HCEC 1CT (cell line): ENCODE data around the gene VCL.
"Not testable (repeated sequence)": the region's sequence is repeated elsewhere in the genome, so short reads cannot be mapped to it uniquely, and the experiment has no call there.

Experiments used
- DNase-seq: peaks from one replicate; pipeline ENCODE4 v3.0.0-alpha.2; 2017

Gene VCL

DNA sequence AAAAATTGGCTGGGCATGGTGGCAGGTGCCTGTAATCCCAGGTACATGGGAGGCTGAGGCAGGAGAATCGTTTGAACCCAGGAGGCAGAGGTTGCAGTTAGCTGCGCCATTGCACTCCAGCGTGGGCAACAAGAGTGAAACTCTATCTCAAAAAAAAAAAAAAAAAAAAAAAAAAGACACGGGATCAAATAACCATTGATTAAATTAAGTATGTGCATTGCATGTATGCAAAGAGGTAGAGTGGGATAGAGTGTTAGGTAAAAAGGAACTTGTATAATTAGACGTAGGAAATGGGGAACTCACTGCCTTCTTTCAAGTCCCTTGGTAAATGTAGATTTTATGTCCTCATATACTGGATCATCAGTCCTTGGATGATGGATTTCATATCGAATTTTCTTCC, 13.1 kb downstream of the VCL start:
- no peak for DNase-seq

DNA sequence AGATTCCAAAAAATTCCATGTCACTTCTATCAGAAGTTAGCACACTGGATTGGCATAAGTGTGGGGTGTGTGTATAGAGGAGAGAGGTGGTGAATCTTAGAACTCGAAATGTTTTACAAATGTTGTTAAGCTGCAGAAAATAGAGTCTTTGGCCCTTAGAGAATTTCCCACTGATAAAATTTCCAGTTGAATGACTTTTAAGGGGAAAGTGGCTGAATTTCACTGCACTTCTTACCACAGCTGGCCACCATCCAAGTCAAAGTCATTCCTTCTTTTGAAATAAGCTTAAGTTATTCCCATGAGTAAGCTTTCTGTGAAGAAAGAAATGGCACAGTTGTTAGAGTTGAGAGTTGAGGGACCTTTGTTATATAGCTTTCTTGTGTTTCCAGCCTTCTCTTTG, 13.9 kb downstream of the VCL start:
- DNase-seq: peak; percentile 87

DNA sequence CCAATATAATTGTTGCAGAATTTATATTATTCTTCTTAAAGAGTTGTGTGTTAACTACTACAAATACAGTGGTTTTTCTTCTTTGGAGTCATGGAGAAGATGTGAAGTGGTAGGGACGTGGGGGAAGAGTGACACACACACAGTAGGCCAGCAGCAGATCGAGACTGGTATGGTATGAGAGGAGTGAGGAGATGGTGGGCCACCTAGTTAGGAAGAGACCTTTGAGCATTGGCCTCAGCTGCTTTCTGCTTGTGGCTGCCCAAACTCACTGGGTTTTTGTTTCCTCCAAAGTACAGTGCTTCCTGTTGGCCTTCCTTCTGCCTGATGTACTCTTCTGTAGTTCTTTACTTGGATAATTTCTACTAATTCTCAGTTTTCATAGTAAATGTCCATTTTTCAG, 14.6 kb downstream of the VCL start:
- DNase-seq: peak; percentile 5

DNA sequence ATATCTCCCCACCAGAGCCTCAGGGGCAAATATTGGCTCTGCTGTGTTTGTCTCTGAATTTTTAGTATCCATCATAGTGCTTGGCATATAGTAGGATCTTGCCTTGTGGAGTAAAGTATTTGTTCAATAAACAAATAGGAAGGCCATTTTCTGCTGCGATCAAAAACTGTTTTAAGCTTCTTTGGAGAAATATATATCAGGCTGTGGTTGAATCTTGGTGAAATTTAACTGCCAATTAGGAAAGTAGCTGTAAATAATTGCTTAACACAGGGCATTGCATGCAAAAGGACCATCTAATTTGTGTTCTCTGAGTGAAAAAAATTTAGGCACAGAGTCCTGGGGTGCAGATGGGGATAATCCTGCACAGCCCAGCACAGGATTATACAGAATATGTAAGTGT, 15.1 kb downstream of the VCL start:
- DNase-seq: no peak

DNA sequence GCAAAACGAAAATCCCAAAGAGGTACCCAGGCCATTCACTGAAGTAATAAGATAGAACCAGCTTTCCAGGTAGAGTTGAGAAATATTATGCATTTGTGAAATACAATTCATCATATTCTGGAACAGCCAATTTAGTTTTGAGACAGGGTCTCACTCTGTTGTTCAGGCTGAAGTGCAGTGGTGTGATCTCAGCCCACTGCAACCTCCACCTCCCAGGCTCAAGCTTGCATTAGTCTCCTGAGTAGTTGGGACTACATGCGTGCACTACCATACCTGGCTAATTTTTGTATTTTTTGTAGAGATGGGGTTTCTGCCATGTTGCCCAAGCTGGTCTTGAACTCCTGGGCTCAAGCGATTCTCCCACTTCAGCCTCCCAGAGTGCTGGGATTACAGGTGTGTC, 16.7 kb downstream of the VCL start:
- DNase-seq: not testable (repeated sequence)

DNA sequence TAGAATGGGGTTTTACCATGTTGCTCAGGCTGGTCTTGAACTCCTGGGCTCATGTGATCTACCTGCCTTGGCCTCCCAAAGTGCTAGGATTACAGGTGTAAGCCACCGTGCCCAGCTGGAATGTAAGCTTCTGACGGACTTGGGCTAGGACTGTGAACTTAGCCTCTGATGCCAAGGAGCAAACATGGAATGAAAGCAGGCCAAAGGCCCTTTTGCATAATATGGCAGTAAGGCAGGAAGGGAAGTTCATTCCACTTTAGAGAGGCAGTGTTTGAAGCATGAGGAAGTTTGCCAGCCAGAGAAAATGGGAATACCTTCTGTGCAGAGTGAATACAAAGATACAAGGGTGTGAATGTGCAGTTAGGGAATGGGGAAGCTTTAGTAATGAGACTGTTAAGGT, 20.3 kb downstream of the VCL start:
- DNase-seq: no peak

DNA sequence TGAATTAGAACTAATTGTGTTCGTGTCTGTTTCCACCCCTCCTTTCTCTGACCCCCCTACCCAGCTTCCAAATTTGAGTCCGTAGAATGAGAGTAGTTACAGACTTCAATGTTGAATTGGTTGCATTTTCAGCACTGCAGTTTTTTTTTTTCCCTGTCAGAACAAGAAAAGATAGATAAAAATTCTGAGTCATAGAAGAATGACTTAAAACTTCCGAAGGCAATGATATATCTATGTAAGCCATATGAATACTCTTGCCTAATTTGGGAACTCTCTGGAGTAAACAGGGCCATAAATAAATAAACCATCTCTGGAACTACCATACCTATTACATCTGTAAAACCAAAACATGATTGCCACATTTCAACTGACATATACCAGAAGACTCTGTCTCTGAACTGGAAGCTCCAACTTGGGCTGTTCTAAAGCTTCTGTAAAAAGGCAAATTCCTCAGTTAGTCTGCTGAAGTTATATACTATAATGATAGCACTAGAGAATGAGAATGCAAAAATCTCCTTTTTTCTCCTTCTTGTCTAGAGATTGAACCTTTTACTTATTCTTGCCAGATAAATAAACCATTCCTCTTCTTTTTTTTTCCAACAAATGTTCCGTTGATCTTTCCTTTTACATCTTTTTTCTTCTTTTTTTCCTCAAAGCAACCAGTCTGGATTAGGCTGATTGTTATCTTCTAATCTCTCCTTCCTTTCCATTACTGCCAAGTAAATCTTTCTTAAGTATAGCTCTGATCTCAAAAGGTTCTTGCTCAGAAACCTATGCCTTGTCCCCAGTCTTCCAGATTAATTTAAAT, 23.5 kb downstream of the VCL start:
- DNase-seq: peak; percentile 94

DNA sequence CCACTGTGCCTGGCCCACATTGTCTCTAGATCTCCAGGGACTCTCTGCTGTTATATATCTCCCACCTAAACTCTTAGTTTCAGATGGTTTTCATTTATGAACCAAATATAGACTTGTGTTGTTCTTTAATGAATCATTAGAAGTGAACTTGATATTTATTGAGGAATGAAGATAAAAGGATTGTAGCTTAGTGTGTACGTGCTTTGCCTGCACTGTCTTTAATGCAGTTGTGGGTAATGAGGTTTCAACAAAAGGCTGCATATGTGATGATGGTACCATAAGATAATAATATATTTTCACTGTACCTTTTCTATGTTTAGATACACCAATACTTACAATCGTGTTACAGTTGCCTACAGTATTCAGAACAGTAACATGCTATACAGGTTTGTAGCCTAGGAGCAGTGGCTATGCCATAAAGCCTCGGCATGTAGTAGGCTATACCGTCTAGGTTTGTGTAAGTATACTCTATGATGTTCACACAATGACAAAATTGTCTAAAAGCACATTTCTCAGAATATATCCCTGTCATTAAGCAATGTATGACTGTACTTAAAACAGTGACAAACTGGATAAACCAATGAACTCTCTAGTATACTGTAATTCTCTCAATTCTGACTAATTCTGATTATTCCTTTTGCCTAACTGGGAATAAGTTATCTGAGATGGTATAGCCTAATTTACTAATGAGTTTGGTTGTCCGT, 25.2 kb downstream of the VCL start:
- DNase-seq: no peak

DNA sequence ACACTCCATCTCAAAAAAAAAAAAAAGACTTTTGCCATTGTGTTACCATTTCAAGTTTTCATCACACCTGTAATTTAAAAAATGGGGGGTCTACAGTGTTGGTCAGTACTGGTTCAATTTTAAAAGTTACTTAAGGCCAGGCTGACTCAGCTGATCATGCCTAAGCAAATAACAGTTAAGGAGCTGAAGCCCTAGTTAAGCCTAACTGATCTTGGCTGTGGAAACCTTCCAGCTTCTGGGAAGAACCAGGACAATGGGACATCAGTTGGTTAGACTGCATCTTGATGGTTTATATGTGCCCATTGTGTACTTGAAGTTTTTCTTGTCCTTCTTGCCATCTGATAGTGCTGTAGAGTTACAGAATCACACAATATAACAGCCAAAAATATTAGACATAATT, 26.7 kb downstream of the VCL start:
- no peak for DNase-seq

DNA sequence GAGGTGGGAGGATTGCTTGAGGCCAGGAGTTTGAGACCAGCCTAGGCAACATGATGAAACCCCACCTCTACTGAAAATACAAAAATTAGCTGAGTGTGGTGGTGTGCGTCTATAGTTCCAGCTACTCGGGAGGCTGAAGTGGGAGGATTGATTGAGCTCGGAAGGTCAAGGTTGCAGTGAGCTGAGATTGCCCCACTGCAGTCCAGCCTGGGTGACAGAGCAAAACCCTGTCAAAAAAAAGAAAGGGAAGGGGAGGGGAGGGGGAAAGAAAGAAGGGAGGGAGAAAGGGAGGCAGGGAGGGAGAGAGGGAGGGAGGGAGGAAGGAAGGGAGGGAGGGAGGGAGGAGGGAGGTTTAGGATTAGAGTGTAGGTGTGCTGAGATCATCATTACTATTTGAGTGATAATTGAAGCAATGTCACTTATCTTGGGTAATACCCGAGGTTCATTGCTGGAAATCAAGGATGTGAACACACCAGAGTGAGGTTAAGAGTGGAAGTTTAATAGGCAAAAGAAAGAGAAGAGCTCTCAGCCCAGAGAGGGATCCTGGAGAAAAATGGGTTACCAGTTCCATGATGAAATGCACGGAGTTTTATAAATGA, 27.6 kb downstream of the VCL start:
- no peak for DNase-seq

DNA sequence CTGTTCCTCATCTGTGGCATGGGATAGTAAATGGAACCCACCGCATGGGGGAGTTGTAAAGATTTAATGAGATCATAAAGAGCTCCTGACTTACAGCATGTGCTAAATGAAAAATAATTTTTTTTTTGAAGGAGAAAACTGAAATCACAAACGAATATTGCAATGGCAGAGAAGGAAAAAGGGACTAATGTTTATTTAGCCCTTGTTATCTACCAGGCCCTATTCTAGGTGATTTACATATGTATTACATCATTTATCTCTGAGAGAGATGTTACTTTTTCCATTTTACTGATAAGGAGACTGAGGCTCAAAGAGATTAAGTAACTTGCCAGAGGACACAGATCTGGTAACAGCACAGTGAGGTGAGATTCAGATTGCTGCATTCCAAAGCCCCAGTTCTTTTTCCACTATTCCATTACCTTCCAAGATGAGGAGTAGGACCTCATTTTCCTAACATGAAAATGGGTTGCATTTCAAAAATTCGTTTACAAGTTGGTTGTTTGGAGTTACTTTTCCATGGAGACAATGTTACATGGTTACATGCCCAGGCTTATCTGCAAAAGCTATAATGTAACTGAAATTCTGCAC, 28.6 kb downstream of the VCL start:
- DNase-seq: no peak

DNA sequence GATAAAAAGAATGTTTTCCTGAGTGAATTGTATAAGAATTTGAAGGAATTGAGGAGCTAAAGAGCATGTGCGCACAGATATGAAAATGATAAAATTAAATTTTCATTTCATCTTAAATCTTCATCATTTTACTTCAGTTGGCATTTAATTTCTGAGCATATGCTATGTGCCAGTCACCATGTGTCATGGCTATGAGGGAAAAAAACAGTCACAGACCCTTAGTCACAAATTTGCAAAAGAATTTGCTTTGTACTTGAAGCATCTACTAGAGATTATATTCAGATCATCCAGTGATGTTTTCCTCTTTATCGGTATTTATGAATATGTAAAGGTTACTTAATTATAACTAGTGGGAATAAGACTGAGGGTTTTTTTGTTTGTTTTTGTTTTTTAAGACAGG, 29.8 kb downstream of the VCL start:
- no peak for DNase-seq

DNA sequence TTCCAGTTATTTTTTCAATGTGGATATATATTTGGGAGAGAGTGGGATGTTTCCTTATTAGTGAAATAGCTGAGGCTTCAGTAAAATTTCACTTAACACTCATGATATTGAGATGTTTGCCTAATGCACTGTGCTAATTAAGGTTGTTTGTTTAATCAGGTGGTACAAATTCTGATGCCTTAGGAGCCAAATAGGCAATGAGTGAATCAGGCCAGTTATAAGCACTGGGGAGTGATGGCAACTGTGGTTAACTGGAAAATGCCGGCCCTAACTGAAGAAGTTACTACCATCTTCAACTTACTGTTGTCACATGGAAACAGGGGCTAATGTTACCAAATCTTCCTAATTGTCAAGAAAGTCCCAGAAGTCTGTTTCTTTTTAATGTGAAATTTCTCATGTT, 32.0 kb downstream of the VCL start:
- DNase-seq: peak; percentile 2

DNA sequence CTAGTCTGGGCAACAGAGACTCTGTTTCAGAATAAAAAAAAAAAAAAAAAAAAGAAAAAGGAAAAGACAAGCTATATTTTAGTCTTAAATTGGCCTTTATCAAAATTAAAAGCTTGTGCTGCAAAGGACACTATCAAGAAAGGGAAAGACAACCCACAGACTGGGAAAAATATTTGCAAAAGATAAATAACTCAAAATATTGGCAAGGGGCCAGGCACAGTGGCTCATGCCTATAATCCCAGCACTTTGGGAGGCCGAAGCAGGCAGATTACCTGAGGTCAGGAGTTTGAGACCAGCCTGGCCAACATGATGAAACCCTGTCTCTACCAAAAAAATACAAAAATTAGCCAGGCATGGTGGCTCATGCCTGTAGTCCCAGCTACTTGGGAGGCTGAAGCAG, 34.3 kb downstream of the VCL start:
- peak; percentile 9 for DNase-seq

DNA sequence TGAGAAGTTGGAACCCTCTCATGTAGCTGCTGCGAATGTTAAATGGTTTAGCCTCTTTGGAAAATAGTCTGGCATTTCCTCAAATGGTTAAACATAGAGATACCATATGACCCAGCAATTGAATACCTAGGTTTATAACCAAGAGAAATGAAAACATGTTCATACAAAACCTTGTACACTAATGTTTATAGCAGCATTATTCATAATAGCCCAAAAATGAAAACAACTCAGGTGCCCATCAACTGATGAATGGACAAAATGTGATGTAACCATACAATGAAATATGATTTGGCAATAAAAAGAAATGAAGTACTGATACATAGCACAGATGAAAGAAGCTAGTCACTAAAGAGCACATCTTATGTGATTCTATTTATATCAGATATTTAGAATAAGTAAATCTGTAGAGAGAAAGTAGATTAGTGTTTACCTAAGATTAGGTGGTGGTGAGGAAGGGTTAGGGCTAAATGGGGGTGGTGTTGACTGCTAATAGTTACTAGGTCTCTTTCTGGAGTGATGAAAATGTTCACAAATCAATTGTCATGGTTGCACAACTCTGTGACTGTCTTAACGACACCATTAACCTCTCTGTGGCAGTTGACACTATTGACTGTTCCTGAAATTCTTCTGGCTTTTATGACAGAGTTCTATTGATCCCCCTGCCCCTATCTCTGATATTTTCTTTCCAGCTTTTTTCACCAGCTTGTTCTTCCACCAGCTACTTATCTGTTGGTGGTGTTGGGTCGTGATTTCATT, 35.2 kb downstream of the VCL start:
- DNase-seq: peak; percentile 18

DNA sequence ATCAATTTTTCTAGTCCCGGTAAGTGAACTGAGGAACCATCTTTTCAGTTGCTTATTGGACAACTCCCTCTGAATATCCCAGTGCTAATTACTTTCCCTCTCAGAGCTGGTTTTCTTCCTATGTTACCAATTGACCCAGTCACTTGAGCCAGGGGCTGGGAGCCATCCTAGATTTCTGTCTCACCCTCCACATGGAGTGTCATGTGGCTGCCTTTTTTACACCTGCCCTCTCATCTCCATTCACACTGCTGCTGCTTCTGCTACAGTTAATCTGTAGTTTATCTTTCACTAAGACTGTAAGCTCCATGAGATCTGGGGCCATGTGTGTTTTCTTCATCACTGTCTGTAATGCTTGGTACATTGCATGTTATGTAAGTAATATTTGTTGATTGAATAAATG, 35.8 kb downstream of the VCL start:
- peak; percentile 0 for DNase-seq

DNA sequence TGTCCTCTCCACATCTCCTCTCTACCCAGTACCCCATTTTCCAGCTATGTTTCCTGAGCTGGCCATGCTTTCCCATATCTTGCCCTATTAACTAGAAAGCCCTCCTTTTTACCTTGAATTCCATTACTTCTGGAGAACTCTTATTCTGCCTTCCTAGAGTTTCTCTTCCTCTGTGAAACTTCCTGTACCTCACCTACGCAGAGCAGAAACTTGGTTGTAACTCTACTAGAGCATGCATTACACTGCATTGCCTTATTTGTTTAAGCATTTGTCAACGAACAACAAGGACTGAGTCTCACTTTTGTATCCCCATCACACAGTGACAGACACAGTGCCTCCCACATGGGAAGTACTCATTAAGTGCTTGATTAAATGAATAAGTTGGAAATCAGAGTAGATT, 36.4 kb downstream of the VCL start:
- DNase-seq: no peak

DNA sequence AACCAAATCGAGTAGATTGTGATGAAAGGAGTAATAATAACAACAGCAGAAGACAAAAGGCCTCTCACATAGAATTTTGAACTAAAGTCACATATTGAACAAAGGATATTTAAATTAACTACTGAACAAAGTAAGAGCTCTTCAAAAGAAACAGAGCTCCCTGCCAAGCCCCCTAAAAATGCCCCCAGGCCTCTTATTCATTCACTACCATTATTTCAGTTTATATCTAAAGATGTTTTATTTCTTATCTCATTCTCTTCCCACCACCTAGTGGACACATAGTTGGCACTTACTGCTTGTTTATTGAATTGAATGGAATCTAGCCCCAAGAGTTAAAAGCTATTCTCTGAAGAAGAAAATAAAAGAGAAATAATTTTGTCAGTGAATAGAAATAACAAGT, 37.4 kb downstream of the VCL start:
- peak; percentile 25 for DNase-seq

DNA sequence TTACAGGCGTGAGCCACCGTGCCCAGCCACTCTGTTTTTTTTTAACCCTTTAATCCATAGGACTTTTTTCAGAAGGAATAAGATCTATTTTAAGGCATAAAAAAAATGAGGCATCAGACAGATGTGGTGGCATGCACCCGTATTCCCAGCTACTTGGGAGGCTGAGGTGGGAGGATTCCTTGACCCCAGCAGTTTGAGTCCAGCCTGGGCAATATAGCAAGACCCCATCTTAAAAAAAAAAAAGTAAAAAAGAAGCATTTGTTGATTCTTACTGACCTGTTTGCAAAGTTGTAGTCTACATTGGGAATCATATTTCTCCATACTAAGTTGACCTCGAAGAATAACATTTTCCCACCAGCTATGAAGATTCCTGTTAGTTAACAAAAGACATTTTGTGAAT, 38.6 kb downstream of the VCL start:
- DNase-seq: no peak

DNA sequence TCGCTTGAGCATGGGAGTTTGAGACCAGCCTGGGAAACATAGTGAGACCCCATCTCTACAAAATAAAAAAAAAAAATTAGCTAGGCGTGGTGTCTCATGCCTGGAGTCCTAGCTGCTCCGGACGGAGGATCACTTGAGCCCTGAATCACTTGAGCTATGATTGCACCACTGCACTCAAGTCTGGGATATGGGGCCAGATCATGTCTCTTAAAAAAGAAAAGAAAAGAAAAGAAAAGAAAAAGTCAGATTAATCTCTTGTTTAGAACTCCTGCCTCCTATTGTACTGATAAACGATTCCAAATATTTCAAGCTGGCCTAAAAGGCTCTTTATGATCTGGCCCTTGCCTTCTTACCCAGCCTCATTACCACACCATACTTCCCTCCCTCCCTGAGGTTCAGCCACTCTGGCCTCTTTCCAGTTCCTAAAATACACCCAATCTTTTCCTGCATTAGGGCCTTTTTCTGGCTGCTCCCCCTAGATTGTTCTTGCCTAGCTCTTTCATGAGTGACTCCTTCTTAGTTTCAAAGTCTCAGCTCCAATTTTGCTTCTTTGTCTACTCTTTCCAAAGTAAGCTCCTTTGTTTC, 41.7 kb downstream of the VCL start:
- peak; percentile 76 for DNase-seq

DNA sequence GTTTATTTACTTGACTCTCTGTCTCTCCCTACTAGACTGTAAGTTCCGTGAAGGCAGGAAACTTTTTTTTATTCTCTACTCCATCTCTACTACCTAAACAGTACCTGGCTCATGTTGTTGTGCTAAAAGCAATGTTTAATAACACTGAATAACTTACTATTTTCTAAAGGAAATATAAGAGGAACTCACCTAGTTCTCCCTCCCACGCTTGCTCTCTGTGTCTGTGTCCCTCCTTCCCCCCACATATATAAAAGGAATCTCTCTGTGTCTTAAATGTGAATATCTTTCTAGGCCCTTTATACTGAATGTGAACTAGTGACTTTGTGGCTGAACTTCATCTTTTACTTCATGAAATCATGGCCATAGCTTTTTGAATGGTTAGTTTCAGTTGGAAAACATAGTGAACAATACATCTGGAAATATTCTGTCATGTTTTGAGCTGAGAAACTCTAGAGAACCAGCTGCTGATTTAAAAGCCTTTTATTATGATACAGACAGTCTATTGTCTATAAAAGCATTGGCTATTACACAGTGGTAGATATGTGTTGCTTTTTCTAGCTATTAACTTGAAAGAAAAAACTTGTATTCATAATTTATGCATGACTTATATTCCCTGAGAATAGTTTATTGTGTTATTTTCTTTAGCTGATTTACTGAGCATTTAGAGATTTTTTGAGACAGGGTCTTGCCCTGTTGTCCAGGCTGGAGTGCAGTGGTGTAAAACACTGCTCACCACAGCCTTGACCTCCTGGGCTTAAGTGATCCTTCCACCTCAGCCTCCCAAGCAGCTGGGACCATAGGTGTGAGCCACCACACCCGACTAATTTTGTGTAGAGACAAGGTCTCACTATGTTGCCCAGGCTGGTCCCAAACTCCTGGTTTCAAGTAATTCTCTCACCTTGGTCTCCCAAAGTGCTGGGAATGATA, 42.5 kb downstream of the VCL start:
- DNase-seq: no peak

DNA sequence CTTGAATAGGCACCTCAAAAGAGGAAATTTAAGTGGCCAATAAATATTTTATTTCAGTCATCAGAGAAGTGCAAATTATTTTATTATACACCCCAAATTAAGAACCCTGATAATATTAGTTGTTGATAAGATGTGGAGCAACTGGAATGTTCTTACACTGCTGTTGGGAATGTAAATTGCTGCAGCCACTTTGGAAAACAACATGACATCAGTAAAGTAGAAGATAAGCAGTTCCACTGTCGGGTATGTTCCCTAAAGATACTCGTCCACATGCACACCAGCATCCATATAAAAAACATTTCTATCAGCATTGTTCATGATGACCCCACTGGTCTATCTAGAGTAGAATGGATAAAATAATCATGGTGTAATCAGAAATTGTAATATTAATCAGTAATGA, 46.5 kb downstream of the VCL start:
- no peak for DNase-seq
